ENCODE measurements around the gene TP53BP2. TPM values are rescaled to one million over a fixed set of nuclear protein-coding genes. Genes with fewer than 3 reads are reported as not detected.

TP53BP2 gene
- total and polyA plus RNA-seq, 10 of the 15 experiments (the other 5 are each of a cell fraction or from before 2014, with no cell fraction given), result 1.6 to 13.7 (median 5.6) TPM

- ATAC-seq (no peak), FAIRE-seq (no peak), DNase-seq (ENCODE audit: low read depth, low spot score) (no peak)
- ChIA-PET POLR2A (no interaction called here), CTCF (interaction anchor here (0.7 to 1.5 kb wide), 4 partner anchors 27 to 282 kb away, joined by 3 to 4 read pairs (median 3); no protein-coding TSS in a partner anchor), SMC1A (ENCODE audit: uncharacterized antibody, unreplicated experiment) (interaction anchor here (0.6 to 1.5 kb wide), 3 partner anchors 9 to 18 kb away, joined by 3 to 4 read pairs (median 3); no protein-coding TSS in a partner anchor), RAD21 (ENCODE audit: unreplicated experiment) (no interaction called here)
- in situ Hi-C loops (cut with MboI), result no loop called here
- Histone ChIP-seq H3K36me3 (ENCODE audit: control insufficient read depth in 2 of 2, insufficient read depth in 2 of 2, low read length in 1 of 2) (no peaks in the 10 kb centered on the region), H3K79me2 (ENCODE audit: control insufficient read depth, insufficient read depth, low read length) (no peaks in the 10 kb centered on the region; the same call in 1 of the 2 replicates), H3K4me1 (ENCODE audit: control insufficient read depth, insufficient read depth, low read length) (no peaks in the 10 kb centered on the region), H3K27me3 (replicated peaks in 1 of 2; ENCODE audit: control insufficient read depth in 2 of 2, insufficient read depth in 2 of 2, low read length in 1 of 2) (no peaks in the 10 kb centered on the region), H3K4me2 (ENCODE audit: control insufficient read depth, insufficient read depth) (no peak overlapping the region), H3K4me3 (no peak overlapping the region), H3K27ac (ENCODE audit: control insufficient read depth, insufficient read depth) (no peak overlapping the region), H3K9ac (ENCODE audit: control insufficient read depth, insufficient read depth, low read length) (no peak overlapping the region), H3K9me3 (replicated peaks; ENCODE audit: control insufficient read depth, insufficient read depth, low read length) (no peaks in the 10 kb centered on the region), H2AFZ (ENCODE audit: control insufficient read depth, low read depth, low read length) (no peak overlapping the region), H4K20me1 (ENCODE audit: control insufficient read depth, insufficient read depth) (no peaks in the 10 kb centered on the region)
- intact Hi-C loops (cut with micrococcal nuclease; ENCODE audit: unreplicated experiment), result no loop called here
- BruUV-seq (replicated peaks), result no TSS peak
- 53% methylated on average over 5 of the region's 5 CpGs for WGBS (ENCODE audit: insufficient coverage, insufficient replicate concordance, low lambda C conversion rate, missing lambda C conversion rate)
- no peak for TF ChIP-seq CTCF (IDR thresholded peaks at IDR 0.05 in 2 of 3, conservative IDR thresholded peaks at IDR 0.05 in 1 of 3; ENCODE audit: control insufficient read depth in 2 of 3, extremely low read depth in 1 of 3, insufficient read depth in 1 of 3, low read depth in 3 of 3, low read length in 3 of 3)
- TF ChIP-seq E4F1 (IDR thresholded peaks at IDR 0.05; ENCODE audit: borderline replicate concordance, partially characterized antibody), result no peak
- TF ChIP-seq SMAD5 (IDR thresholded peaks at IDR 0.05; ENCODE audit: low read depth), result no peak
- TF ChIP-seq ZBED1 (IDR thresholded peaks at IDR 0.05; ENCODE audit: borderline replicate concordance), result no peak
- TF ChIP-seq CREM (IDR thresholded peaks at IDR 0.05; ENCODE audit: low read depth), result no peak
- no peak for TF ChIP-seq IRF3 (IDR thresholded peaks at IDR 0.05)
- no peak for TF ChIP-seq MEF2A (IDR thresholded peaks at IDR 0.05; ENCODE audit: insufficient read depth, low read depth, low read length)
- no peak for TF ChIP-seq NFYA (IDR thresholded peaks at IDR 0.05; ENCODE audit: borderline replicate concordance, low read depth, low read length)
- no peak for TF ChIP-seq BACH1 (IDR thresholded peaks at IDR 0.05; ENCODE audit: borderline replicate concordance)
- no peak for TF ChIP-seq NFYB (IDR thresholded peaks at IDR 0.05; ENCODE audit: insufficient read depth, low read depth, low read length)
- no peak for TF ChIP-seq EP300 (IDR thresholded peaks at IDR 0.05; ENCODE audit: borderline replicate concordance in 1 of 2, control insufficient read depth in 1 of 2, low read depth in 2 of 2, low read length in 2 of 2)
Observed at GRCh38 chr1:223838125-223838854, 7.5 kb downstream of the TP53BP2 start.

Measured in GM12878 (cell line).